HepG2 (cell line): ENCODE data around the gene DLX4. TPM values are rescaled to one million over a fixed set of nuclear protein-coding genes. Genes with fewer than 3 reads are reported as not detected.
A peak's percentile ranks its signal among the peaks of the same experiment; 100 is the strongest.

Source experiments
- ATF1 ChIP-seq: IDR thresholded peaks from 2 replicates; pipeline ENCODE4 v1.6.1; 2016; ENCODE audit warnings: mild to moderate bottlenecking, control low read depth
- CHCHD3 ChIP-seq: sonication (generic); formaldehyde crosslinking; IDR thresholded peaks from 2 replicates; pipeline ENCODE4 v1.8.0; 2022; ENCODE audit warnings: mild to moderate bottlenecking, missing genetic modification reagents, moderate library complexity
- EHMT2 ChIP-seq: fragments of 200-600 bp; sonication (generic); IDR thresholded peaks from 2 replicates; pipeline ENCODE4 v1.7.0; 2017; ENCODE audit warnings: antibody characterized with exemption, low read depth, low read length, borderline replicate concordance
- HNRNPH1 ChIP-seq: fragments of 200-400 bp; formaldehyde crosslinking; optimal IDR thresholded peaks from 2 replicates; pipeline ENCODE3; 2017; ENCODE audit warnings: mild to moderate bottlenecking, low read depth, low read length
- KAT7 ChIP-seq: IDR thresholded peaks from 2 replicates; pipeline ENCODE4 v1.6.1; 2018; ENCODE audit warnings: borderline replicate concordance, missing compliant biosample characterization
- MYNN ChIP-seq: sonication (generic); formaldehyde crosslinking; IDR thresholded peaks from 2 replicates; pipeline ENCODE4 v1.4.0; 2020; ENCODE audit warnings: mild to moderate bottlenecking, low read depth, missing genetic modification reagents
- SNRNP70 ChIP-seq: fragments of 200-400 bp; formaldehyde crosslinking; IDR thresholded peaks from 2 replicates; pipeline ENCODE4 v1.6.1; 2017; ENCODE audit warnings: mild to moderate bottlenecking, low read depth, low read length, moderate library complexity
- ZBTB8A ChIP-seq: sonication (generic); formaldehyde crosslinking; IDR thresholded peaks from 2 replicates; pipeline ENCODE4 v1.4.0; 2020; ENCODE audit warnings: mild to moderate bottlenecking, low read depth, missing genetic modification reagents, borderline replicate concordance
- ZNF343 ChIP-seq: sonication (generic); formaldehyde crosslinking; IDR thresholded peaks from 2 replicates; pipeline ENCODE4 v1.4.0; 2020; ENCODE audit warnings: mild to moderate bottlenecking, missing genetic modification reagents
- ZNF496 ChIP-seq: sonication (generic); formaldehyde crosslinking; IDR thresholded peaks from 2 replicates; pipeline ENCODE4 v1.8.1; 2023; ENCODE audit warnings: mild to moderate bottlenecking, moderate library complexity, missing genetic modification reagents; ENCODE audit not compliant: insufficient replicate concordance
- ZNF589 ChIP-seq: sonication (generic); formaldehyde crosslinking; conservative IDR thresholded peaks from 2 replicates; pipeline ENCODE4 v1.8.0; 2022; ENCODE audit warnings: mild to moderate bottlenecking, moderate library complexity, missing genetic modification reagents
- ZNF619 ChIP-seq: sonication (generic); formaldehyde crosslinking; IDR thresholded peaks from 2 replicates; pipeline ENCODE4 v1.4.0; 2020; ENCODE audit warnings: mild to moderate bottlenecking, missing genetic modification reagents
- polyA plus RNA-seq, 8 experiments: library from polyadenylated mRNA; depleted of rRNA in 3 of 8; stranded (reverse) in 7 of 8; unstranded in 1 of 8; fragments of >200 nt; fragmentation: Illumina TruSeq in 4 of 8; extraction: Trizol in 4 of 8; gene quantifications; 2 replicates each; pipeline versions ENCODE4 v1.2.1 to v1.2.3, GENCODE V29; 2011 to 2016; ENCODE audit warnings: low read depth in 4 of 8, missing spikeins in 1 of 8, mixed read lengths in 1 of 8; ENCODE audit not compliant: insufficient read depth in 1 of 8
- total RNA-seq, 5 experiments: library from RNA; depleted of rRNA; stranded (reverse); fragments of >200 nt; fragmentation: Illumina TruSeq; extraction: Trizol; gene quantifications; 2 replicates each; pipeline ENCODE4 v1.2.3, GENCODE V29; 2016; ENCODE audit warnings: low read depth in 1 of 5
- TF ChIP-seq, protein P1 (sequence below): fragments of 450-650 bp; IDR thresholded peaks from 2 replicates; pipeline ENCODE4 v1.6.1; 2016
- TF ChIP-seq, protein P2 (sequence below), 2 experiments: sonication (generic) in 1 of 2; formaldehyde crosslinking in 1 of 2; IDR thresholded peaks; 2 replicates each; pipeline versions ENCODE4 v1.4.0 to v1.6.1; 2016 to 2020; ENCODE audit warnings: borderline replicate concordance in 1 of 2, low read depth in 1 of 2, mild to moderate bottlenecking in 1 of 2, missing genetic modification reagents in 1 of 2
- TF ChIP-seq, protein P3 (sequence below): sonication (generic); formaldehyde crosslinking; IDR thresholded peaks from 2 replicates; pipeline ENCODE4 v1.4.0; 2020; ENCODE audit warnings: mild to moderate bottlenecking, missing genetic modification reagents
- TF ChIP-seq, protein P4 (sequence below): sonication (generic); formaldehyde crosslinking; IDR thresholded peaks from 2 replicates; pipeline ENCODE4 v1.5.0; 2020; ENCODE audit warnings: mild to moderate bottlenecking, missing genetic modification reagents, borderline replicate concordance
- TF ChIP-seq, protein P5 (sequence below): sonication (generic); formaldehyde crosslinking; IDR thresholded peaks from 2 replicates; pipeline ENCODE4 v1.5.0; 2020; ENCODE audit warnings: missing genetic modification reagents

The DLX4 gene
- total and polyA plus RNA-seq, 2 of the 13 experiments (the other 11 are each of a cell fraction or from before 2014, with no cell fraction given), result 0.55 to 2.3 TPM

DNA sequence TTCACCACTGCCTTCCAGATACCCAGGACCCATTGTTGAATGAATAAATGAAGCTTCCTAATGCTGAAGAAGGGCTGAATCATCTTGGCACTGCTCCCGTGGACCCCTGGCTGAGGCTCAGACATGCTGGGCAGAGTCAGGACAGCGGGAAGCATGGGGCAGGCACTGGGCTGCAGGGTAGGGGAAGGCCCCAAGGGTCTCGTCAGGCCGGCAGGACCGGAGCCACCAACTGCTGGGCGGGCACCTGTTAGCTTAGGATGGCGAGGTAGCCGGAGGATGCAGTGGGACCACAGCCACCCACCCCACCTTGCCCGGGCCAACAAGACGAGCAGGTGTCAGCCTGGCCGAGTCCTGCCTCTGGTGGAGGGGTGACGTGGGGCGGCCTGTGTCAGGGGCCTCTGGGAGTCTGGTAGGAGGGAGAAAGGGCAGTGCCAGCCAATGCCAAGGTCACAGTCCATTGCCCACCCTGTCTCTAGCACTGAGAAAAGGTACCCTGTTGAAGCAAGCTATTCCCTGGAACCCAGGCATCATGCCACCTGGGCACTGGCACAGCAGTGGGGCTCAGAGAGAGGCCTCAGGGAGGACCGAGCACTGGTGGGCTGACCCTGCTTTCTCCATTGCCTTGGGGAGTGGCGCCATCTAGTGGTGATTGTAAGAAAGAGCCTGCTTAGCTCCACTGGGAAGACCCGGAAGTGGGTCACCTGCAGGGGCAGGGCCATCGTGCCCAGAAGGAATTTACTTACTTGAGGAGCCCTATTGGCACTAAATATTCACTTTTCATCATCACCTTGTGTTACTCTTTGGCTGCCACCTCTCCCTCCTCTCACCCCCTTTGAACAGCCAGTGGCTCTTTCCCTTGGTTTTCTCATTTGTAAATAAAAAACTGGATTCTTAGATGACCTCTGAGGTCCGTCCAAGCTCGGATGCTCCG lies 29.0 kb downstream of the DLX4 start (continued):
- no peak for TF ChIP-seq ZBTB8A (CRISPR knock-in tag)
- TF ChIP-seq, protein P1, sequence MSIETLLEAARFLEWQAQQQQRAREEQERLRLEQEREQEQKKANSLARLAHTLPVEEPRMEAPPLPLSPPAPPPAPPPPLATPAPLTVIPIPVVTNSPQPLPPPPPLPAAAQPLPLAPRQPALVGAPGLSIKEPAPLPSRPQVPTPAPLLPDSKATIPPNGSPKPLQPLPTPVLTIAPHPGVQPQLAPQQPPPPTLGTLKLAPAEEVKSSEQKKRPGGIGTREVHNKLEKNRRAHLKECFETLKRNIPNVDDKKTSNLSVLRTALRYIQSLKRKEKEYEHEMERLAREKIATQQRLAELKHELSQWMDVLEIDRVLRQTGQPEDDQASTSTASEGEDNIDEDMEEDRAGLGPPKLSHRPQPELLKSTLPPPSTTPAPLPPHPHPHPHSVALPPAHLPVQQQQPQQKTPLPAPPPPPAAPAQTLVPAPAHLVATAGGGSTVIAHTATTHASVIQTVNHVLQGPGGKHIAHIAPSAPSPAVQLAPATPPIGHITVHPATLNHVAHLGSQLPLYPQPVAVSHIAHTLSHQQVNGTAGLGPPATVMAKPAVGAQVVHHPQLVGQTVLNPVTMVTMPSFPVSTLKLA, result no peak
- no peak for TF ChIP-seq ZNF619 (CRISPR knock-in tag)
- no peak for TF ChIP-seq ZNF496 (CRISPR knock-in tag)
- TF ChIP-seq KAT7 (CRISPR knock-in tag), result no peak
- no peak for TF ChIP-seq HNRNPH1
- no peak for TF ChIP-seq ZNF343 (CRISPR knock-in tag)
- TF ChIP-seq ATF1 (CRISPR knock-in tag), result no peak
- TF ChIP-seq, protein P2, sequence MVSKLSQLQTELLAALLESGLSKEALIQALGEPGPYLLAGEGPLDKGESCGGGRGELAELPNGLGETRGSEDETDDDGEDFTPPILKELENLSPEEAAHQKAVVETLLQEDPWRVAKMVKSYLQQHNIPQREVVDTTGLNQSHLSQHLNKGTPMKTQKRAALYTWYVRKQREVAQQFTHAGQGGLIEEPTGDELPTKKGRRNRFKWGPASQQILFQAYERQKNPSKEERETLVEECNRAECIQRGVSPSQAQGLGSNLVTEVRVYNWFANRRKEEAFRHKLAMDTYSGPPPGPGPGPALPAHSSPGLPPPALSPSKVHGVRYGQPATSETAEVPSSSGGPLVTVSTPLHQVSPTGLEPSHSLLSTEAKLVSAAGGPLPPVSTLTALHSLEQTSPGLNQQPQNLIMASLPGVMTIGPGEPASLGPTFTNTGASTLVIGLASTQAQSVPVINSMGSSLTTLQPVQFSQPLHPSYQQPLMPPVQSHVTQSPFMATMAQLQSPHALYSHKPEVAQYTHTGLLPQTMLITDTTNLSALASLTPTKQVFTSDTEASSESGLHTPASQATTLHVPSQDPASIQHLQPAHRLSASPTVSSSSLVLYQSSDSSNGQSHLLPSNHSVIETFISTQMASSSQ (IDR thresholded peaks at IDR 0.05; ENCODE audit: low read depth), result no peak
- TF ChIP-seq, protein P2 (CRISPR knock-in tag; IDR thresholded peaks at IDR 0.05; ENCODE audit: borderline replicate concordance), result 0 out of 2 replicates have a peak, but pooled peaks have one; percentile 30
- TF ChIP-seq ZNF589 (CRISPR knock-in tag), result peak; percentile 66; the same call in 1 of the 2 replicates
- TF ChIP-seq, protein P3, sequence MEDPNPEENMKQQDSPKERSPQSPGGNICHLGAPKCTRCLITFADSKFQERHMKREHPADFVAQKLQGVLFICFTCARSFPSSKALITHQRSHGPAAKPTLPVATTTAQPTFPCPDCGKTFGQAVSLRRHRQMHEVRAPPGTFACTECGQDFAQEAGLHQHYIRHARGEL (CRISPR knock-in tag), result no peak
- TF ChIP-seq SNRNP70, result no peak
- no peak for TF ChIP-seq EHMT2
- TF ChIP-seq MYNN (CRISPR knock-in tag), result no peak
- TF ChIP-seq, protein P4, sequence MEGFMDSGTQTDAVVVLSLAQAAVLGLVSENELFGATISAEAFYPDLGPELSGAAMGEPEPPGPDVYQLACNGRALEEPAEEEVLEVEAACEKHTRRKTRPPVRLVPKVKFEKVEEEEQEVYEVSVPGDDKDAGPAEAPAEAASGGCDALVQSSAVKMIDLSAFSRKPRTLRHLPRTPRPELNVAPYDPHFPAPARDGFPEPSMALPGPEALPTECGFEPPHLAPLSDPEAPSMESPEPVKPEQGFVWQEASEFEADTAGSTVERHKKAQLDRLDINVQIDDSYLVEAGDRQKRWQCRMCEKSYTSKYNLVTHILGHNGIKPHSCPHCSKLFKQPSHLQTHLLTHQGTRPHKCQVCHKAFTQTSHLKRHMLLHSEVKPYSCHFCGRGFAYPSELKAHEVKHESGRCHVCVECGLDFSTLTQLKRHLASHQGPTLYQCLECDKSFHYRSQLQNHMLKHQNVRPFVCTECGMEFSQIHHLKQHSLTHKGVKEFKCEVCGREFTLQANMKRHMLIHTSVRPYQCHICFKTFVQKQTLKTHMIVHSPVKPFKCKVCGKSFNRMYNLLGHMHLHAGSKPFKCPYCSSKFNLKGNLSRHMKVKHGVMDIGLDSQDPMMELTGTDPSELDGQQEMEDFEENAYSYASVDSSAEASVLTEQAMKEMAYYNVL (CRISPR knock-in tag), result no peak
- TF ChIP-seq, protein P5, sequence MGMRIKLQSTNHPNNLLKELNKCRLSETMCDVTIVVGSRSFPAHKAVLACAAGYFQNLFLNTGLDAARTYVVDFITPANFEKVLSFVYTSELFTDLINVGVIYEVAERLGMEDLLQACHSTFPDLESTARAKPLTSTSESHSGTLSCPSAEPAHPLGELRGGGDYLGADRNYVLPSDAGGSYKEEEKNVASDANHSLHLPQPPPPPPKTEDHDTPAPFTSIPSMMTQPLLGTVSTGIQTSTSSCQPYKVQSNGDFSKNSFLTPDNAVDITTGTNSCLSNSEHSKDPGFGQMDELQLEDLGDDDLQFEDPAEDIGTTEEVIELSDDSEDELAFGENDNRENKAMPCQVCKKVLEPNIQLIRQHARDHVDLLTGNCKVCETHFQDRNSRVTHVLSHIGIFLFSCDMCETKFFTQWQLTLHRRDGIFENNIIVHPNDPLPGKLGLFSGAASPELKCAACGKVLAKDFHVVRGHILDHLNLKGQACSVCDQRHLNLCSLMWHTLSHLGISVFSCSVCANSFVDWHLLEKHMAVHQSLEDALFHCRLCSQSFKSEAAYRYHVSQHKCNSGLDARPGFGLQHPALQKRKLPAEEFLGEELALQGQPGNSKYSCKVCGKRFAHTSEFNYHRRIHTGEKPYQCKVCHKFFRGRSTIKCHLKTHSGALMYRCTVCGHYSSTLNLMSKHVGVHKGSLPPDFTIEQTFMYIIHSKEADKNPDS (CRISPR knock-in tag), result no peak
- TF ChIP-seq CHCHD3, result no peak
